Upper lobe of left lung (tissue), 4 donors: ENCODE data around the gene COMTD1.

Source experiments
- POLR2AphosphoS5 ChIP-seq, 2 donors: sonication (generic); formaldehyde crosslinking; IDR thresholded peaks; one replicate each; pipeline ENCODE4 v1.5.1; 2017; ENCODE audit warnings: antibody characterized with exemption in 2 of 2
- TF ChIP-seq, protein P1 (sequence below), 6 experiments: fragments of 450-650 bp in 4 of 6; fragments of 200-600 bp in 2 of 6; sonication (generic) in 2 of 6; IDR thresholded peaks; one replicate each; pipeline ENCODE4 v1.5.1; 2016 to 2019; ENCODE audit warnings: antibody characterized with exemption in 6 of 6

DNA sequence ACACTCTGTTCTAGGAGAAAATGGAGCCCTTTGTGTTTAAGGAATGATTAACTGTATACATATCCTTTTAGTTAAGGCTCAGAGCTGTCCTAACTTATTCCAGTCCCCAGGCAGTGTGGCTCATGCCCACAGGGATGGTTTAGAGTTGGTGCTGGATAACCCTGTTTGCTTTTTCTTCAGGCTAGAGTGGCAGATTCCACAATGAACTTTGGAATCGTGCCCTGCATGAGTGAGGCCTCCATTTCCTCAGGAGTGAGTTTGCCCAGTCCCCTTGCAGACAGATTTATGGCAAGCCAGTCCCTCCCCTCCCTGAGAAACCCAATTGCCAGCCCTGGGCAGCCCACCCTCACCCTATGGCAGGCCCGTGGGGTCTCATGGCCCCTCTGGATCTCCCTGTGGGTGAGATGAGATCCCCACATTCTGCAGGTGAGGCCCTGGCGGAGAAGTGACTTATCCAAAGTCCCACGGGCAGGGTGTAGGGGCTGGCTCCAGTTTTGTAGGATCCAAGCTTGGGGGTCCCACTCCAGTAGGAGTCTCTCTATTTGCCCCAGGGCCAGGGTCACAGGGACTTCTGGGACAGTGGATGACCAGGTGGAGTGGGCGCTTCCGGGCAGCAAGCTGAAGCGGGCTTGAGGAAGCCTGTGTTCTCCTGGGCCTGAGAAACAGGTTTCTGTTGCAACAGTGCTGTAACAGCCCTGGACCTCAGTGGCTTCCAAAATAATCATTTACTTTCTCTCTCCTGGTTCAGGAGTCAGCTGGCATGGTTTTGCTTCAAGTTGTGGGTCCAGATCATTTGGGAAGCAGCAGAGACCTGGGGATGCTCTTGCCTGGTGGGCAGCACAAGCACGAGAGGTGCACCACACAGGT lies 9.0 kb upstream of the COMTD1 start:
- TF ChIP-seq POLR2AphosphoS5 (IDR thresholded peaks at IDR 0.05), result no peak
- TF ChIP-seq, protein P1, sequence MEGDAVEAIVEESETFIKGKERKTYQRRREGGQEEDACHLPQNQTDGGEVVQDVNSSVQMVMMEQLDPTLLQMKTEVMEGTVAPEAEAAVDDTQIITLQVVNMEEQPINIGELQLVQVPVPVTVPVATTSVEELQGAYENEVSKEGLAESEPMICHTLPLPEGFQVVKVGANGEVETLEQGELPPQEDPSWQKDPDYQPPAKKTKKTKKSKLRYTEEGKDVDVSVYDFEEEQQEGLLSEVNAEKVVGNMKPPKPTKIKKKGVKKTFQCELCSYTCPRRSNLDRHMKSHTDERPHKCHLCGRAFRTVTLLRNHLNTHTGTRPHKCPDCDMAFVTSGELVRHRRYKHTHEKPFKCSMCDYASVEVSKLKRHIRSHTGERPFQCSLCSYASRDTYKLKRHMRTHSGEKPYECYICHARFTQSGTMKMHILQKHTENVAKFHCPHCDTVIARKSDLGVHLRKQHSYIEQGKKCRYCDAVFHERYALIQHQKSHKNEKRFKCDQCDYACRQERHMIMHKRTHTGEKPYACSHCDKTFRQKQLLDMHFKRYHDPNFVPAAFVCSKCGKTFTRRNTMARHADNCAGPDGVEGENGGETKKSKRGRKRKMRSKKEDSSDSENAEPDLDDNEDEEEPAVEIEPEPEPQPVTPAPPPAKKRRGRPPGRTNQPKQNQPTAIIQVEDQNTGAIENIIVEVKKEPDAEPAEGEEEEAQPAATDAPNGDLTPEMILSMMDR (IDR thresholded peaks at IDR 0.05), result no peak
